Activated naive CD4-positive, alpha-beta T cell treated with anti-CD3 and anti-CD28 coated beads, Interleukin-2, amount 50 U/mL, for 72 hours (primary cell): ENCODE results near the gene PMEL. TPM values are rescaled to one million over a fixed set of nuclear protein-coding genes. Genes with fewer than 3 reads are reported as not detected.
"Not testable (repeated sequence)": the region's sequence is repeated elsewhere in the genome, so short reads cannot be mapped to it uniquely, and the experiment has no call there.

ENCODE experiments used
- ATAC-seq, 2 donors: fragments of 150-1000 bp; cut with Tn5 transposase; 2 replicates each; pipeline ENCODE4 v1.10.0; 2021; ENCODE audit warnings: mild to moderate bottlenecking in 2 of 2, moderate library complexity in 2 of 2
- DNase-seq, 2 donors: peaks; one replicate each; pipeline ENCODE4 v3.0.0; 2021 to 2022; ENCODE audit warnings: low spot score in 2 of 2
- H3K27ac Mint-ChIP-seq, 2 donors: one replicate each; pipeline ENCODE4 v1.8.0; 2022; ENCODE audit warnings: mild to moderate bottlenecking in 2 of 2, mixed read lengths in 2 of 2
- H3K36me3 Mint-ChIP-seq, 2 donors: one replicate each; pipeline ENCODE4 v1.8.0; 2022; ENCODE audit warnings: mixed read lengths in 2 of 2
- H3K9me3 Mint-ChIP-seq, 2 donors: one replicate each; pipeline ENCODE4 v1.8.0; 2022; ENCODE audit warnings: mixed read lengths in 2 of 2
- total RNA-seq, 2 donors: library from RNA; stranded (reverse); gene quantifications; one replicate each; pipeline ENCODE4 v1.2.3, GENCODE V29; 2022

PMEL gene
- total RNA-seq, 2 donors from 2014 or later: 1.2 to 5.6 TPM

DNA sequence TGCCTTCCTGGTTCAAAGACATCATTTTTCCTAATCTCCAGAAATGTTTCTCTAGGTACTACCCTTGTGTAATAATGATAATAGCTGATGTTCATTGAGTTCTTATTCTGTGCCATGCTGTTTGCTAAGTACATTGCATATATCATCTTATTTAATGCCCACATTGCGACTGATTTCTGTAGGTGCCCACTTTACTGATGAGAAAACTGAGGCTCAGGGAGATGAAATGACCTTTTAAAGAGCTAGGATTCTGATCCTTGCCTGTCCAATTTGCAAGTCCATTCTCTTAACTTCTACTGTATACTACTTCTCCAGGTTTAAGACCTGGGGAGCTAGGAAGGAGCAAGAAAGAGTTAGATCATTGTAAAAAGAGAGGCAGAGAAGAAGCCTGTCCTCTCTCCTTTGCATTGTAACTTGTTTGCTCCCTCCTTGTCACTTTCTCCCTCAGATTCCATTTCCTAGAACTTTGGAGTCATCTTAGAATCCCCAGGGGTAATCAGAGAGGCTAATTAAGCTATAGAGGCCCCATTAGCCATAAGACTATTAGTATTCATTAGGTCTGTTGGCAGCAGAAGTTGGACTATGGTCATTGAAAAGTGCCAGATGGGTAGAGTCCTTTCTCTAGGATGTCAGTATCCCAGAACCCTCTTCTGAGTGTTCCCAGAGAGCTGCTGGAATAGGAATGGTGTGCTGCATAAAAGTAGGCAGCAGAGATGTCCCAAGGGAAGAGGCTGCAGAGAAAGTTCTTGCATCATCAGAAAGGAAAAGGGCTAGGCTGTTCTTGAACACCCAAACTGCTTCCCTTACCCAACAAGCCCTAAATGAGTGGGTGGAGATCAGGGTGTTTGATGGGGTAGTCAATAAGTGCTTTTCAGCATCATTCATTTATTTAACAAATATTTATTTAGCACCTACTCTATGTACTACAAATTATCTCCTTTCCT, 31.8 kb downstream of the PMEL start:
- ATAC-seq (no peak), DNase-seq (no peak)
- Mint-ChIP-seq H3K27ac (peak overlapping the region; percentile 82 to 97), H3K36me3 (peaks cover 34 to 37% of the 10 kb centered on the region in 2 donors), H3K9me3 (no peaks in the 10 kb centered on the region)

GRCh38 chr12:55933169-55933798, 32.6 kb downstream of the PMEL start:
- Mint-ChIP-seq H3K9me3 (no peaks in the 10 kb centered on the region), H3K36me3 (peaks cover 30 to 37% of the 10 kb centered on the region in 2 donors), H3K27ac (peak overlapping the region; percentile 82 to 97)
- ATAC-seq: peak in 1 of 2 donors; percentile 13
- DNase-seq: no peak

- peak overlapping the region; percentile 78 to 97 for H3K27ac Mint-ChIP-seq
- H3K36me3 Mint-ChIP-seq: peaks cover 34 to 37% of the 10 kb centered on the region in 2 donors
- ATAC-seq: peak in 1 of 2 donors; percentile 9
- no peaks in the 10 kb centered on the region for H3K9me3 Mint-ChIP-seq
- DNase-seq: no peak
Measured at GRCh38 chr12:55932551-55932910, 33.3 kb downstream of the PMEL start.

DNA sequence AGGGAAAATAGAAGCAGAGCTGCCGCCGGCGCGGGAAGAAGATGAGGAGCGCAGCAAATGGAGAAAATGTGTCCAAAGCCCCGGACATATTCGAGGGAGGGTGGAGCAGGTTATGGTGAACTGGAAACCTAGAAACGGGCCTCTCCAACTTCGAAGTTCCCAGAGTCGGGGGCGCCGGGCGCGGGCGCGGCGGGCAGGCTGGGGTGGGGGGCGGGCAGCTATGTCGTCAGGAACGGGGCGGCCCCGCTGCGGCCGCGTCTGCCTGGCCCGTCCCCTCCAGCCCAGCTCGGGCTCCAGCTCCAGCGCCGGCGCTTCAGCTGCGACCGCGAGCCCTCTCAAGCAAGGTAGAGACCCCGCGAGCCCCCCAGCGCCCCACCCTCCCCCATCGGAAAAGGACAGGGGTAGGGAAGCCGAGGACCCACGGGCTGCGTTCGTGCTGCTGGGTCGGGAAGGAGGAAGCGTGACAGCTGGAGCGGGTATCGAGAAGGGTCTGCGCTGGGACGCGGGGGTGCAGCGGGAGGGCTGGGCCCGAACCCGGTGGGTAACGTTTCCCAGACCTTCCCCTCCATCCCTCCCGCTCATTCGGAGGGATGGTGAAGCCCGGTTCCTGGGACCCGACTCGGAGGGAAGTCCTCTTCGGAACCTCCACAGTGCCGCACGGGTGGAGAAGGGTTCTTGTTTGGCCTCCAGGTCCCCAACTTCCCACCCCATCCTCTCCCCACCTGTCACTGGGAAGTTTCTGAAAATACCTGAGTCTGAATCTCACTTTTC, 33.9 kb downstream of the PMEL start:
- H3K27ac Mint-ChIP-seq: peak overlapping the region; percentile 97 to 100
- H3K36me3 Mint-ChIP-seq: peaks cover 33 to 42% of the 10 kb centered on the region in 2 donors
- H3K9me3 Mint-ChIP-seq: no peaks in the 10 kb centered on the region
- ATAC-seq: no peak
- DNase-seq: peak in 1 of 2 donors; percentile 35

DNA sequence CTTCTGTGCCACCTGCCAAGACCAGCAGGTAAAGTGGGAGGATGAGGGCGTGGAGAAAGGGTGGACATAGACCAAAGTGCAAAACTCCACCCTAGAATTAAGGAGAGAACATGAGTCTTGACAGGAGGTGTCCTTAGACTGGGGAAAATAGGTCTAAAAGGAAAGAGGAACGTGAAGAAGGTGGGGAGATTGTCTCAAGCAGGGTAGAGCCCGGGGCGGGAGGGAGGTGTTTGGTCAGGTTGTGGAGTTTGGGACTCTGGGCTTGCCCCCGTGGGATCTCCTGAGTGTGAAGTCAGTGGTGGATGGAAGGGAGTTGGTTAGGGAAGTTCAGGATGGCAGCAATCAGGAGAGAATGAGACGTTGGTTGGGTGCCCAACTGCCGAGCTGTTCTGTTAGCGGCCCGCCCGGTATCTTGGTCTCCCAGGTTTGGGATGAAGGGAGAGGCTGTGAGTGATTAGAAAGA, 34.5 kb downstream of the PMEL start:
- Mint-ChIP-seq H3K9me3 (no peaks in the 10 kb centered on the region), H3K27ac (peak overlapping the region; percentile 97 to 100), H3K36me3 (peaks cover 37 to 48% of the 10 kb centered on the region in 2 donors)
- DNase-seq (no peak), ATAC-seq (no peak)

- Mint-ChIP-seq H3K36me3 (peaks cover 39 to 51% of the 10 kb centered on the region in 2 donors), H3K27ac (peak within 1 kb of the TSS; percentile 97 to 100), H3K9me3 (no peaks in the 10 kb centered on the region)
- DNase-seq: peak; percentile 81 to 83
- ATAC-seq: peak; percentile 40 to 60
Measured at GRCh38 chr12:55930771-55931316, 35.0 kb downstream of the PMEL start, which contains the start of gene DGKA. DGKA (plus strand) TSS chr12:55931162; CDS start chr12:55936504, 5,342 bp downstream.

- H3K9me3 Mint-ChIP-seq: no peaks in the 10 kb centered on the region
- peak; percentile 85 to 88 for DNase-seq
- peak overlapping the region; percentile 97 to 98 for H3K27ac Mint-ChIP-seq
- peaks cover 48 to 55% of the 10 kb centered on the region in 2 donors for H3K36me3 Mint-ChIP-seq
- peak; percentile 60 to 64 for ATAC-seq
Measured at GRCh38 chr12:55929306-55929791, 36.5 kb downstream of the PMEL start.

- peak; percentile 35 to 36 for ATAC-seq
- Mint-ChIP-seq H3K36me3 (peaks cover 50 to 51% of the 10 kb centered on the region in 2 donors), H3K27ac (peak within 1 kb of the TSS; percentile 97 to 98), H3K9me3 (peaks cover 0 to 4% of the 10 kb centered on the region in 2 donors)
- peak; percentile 67 to 74 for DNase-seq
Measured at GRCh38 chr12:55927588-55928502, 38.0 kb downstream of the PMEL start, which contains the start of gene PYM1. PYM1 (minus strand) TSS chr12:55927894; CDS start chr12:55927761, 133 bp downstream.

DNA sequence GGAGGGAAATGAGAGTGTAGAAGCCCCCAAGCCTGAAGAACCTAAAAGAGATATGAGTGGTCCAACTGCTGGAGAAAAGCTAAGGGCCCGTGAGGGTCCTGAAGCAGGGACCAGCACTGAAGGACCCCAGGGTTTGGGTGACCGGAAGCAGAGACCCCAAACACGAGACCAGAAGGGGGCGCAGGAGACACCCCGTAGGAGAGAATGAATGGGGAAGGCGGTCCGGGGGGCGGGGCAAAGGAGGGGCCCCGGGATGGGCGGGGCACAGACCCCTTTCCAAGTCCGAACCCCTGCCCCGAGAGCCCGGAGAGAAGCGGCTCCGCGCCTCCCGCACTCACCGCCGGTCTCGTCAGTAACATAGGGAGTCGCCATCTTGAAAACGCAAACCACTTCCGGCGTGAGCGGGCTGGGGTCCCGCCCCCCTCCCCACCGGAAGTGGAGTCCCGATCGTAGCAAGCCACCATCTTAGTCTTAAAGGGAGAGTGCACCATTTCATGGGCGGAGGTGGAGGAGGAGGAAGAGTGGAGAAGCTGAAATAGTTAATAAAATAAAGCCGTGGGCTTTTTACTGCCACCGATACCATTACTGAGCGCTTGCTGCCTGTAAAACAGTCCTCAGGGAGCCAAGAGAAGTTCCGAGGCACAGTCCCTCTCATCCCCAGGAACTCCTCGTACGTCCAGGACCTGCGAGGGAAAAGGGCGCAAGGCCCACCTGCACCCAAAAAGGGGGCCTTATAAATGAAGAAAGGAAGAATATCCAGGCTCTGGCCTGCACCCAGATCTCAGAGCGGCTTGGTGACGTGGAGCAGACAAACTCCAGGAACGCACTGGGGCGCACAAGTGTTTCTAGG, 38.9 kb downstream of the PMEL start:
- peaks cover 0 to 4% of the 10 kb centered on the region in 2 donors for H3K9me3 Mint-ChIP-seq
- H3K36me3 Mint-ChIP-seq: peaks cover 43 to 50% of the 10 kb centered on the region in 2 donors
- ATAC-seq (peak; percentile 44 to 49), DNase-seq (peak; percentile 90 to 91)
- H3K27ac Mint-ChIP-seq: peak overlapping the region; percentile 94 to 97

GRCh38 chr12:55925870-55926737, 39.7 kb downstream of the PMEL start:
- DNase-seq (no peak), ATAC-seq (no peak)
- peaks cover 0 to 4% of the 10 kb centered on the region in 2 donors for H3K9me3 Mint-ChIP-seq
- peak overlapping the region; percentile 93 to 97 for H3K27ac Mint-ChIP-seq
- H3K36me3 Mint-ChIP-seq: peaks cover 35 to 42% of the 10 kb centered on the region in 2 donors

GRCh38 chr12:55925371-55925770, 40.5 kb downstream of the PMEL start:
- peaks cover 0 to 4% of the 10 kb centered on the region in 2 donors for H3K9me3 Mint-ChIP-seq
- ATAC-seq (no peak), DNase-seq (no peak)
- H3K36me3 Mint-ChIP-seq: peaks cover 32 to 39% of the 10 kb centered on the region in 2 donors
- H3K27ac Mint-ChIP-seq: peak overlapping the region; percentile 93 to 97

GRCh38 chr12:55923648-55924047, 42.2 kb downstream of the PMEL start:
- H3K27ac Mint-ChIP-seq, H3K9me3 Mint-ChIP-seq, DNase-seq, ATAC-seq: not testable (repeated sequence)
- H3K36me3 Mint-ChIP-seq: peaks cover 32 to 39% of the 10 kb centered on the region in 2 donors

- DNase-seq: no peak
- Mint-ChIP-seq H3K36me3 (peaks cover 24 to 36% of the 10 kb centered on the region in 2 donors), H3K27ac (no peak overlapping the region), H3K9me3 (peaks cover 0 to 4% of the 10 kb centered on the region in 2 donors)
- no peak for ATAC-seq
Measured at GRCh38 chr12:55922126-55922525, 43.7 kb downstream of the PMEL start.
